Lower lobe of right lung (tissue), 2 donors: ENCODE results near the gene PHF12. TPM values are rescaled to one million over a fixed set of nuclear protein-coding genes. Genes with fewer than 3 reads are reported as not detected.

ENCODE experiments used
- ATAC-seq, 2 donors: fragments of 200-7000 bp; cut with Tn5 transposase; one replicate each; pipeline ENCODE4 v1.9.1; 2020 to 2022; ENCODE audit warnings: mild to moderate bottlenecking in 2 of 2, moderate library complexity in 2 of 2
- DNase-seq: peaks from one replicate; pipeline ENCODE4 v3.0.0-alpha.2; 2020
- H3K27ac ChIP-seq: fragments of 200-600 bp; one replicate; pipeline ENCODE4 v1.8.0; 2022
- H3K27me3 ChIP-seq: fragments of 200-600 bp; one replicate; pipeline ENCODE4 v1.8.0; 2022; ENCODE audit warnings: low read depth
- H3K36me3 ChIP-seq: fragments of 200-600 bp; one replicate; pipeline ENCODE4 v1.8.0; 2022; ENCODE audit warnings: mild to moderate bottlenecking
- H3K4me1 ChIP-seq: fragments of 200-600 bp; one replicate; pipeline ENCODE4 v1.8.0; 2022
- H3K4me3 ChIP-seq: fragments of 200-600 bp; one replicate; pipeline ENCODE4 v1.8.0; 2022; ENCODE audit warnings: mild to moderate bottlenecking
- H3K9me3 ChIP-seq: fragments of 200-600 bp; one replicate; pipeline ENCODE4 v1.8.0; 2022
- CTCF ChIP-seq: fragments of 200-600 bp; IDR thresholded peaks from one replicate; pipeline ENCODE4 v1.8.0; 2022; ENCODE audit warnings: antibody characterized with exemption, mild to moderate bottlenecking
- intact Hi-C: fragments of 100-400 bp; cut with DNase I; formaldehyde crosslinking; loops from one replicate; pipeline ENCODE4 v1.11.0; 2022
- total RNA-seq: library from RNA; stranded (reverse); fragmentation: NEBNext Ultra II Directional; extraction: Animal tissue kit (Norgen Biotek cat#: 25700); gene quantifications from one replicate; pipeline ENCODE4 v1.2.1, GENCODE V29; 2021
- donor health status: DM: no; HTN: yes; CAD: no; lungs with severe emphysema.

PHF12 gene
- total RNA-seq, 1 donor from 2014 or later: 36.2 TPM

- no peak for DNase-seq
- peaks cover 4% of the 10 kb centered on the region for H3K27me3 ChIP-seq
- no peak for ATAC-seq
- no peak overlapping the region for H3K27ac ChIP-seq
- no peaks in the 10 kb centered on the region for H3K4me1 ChIP-seq
- no peaks in the 10 kb centered on the region for H3K36me3 ChIP-seq
- H3K4me3 ChIP-seq: no peak overlapping the region
- intact Hi-C loops: no loop called here
- no peaks in the 10 kb centered on the region for H3K9me3 ChIP-seq
- TF ChIP-seq CTCF: no peak
Measured at GRCh38 chr17:28993645-28994426, 42.5 kb upstream of the PHF12 start.

DNA sequence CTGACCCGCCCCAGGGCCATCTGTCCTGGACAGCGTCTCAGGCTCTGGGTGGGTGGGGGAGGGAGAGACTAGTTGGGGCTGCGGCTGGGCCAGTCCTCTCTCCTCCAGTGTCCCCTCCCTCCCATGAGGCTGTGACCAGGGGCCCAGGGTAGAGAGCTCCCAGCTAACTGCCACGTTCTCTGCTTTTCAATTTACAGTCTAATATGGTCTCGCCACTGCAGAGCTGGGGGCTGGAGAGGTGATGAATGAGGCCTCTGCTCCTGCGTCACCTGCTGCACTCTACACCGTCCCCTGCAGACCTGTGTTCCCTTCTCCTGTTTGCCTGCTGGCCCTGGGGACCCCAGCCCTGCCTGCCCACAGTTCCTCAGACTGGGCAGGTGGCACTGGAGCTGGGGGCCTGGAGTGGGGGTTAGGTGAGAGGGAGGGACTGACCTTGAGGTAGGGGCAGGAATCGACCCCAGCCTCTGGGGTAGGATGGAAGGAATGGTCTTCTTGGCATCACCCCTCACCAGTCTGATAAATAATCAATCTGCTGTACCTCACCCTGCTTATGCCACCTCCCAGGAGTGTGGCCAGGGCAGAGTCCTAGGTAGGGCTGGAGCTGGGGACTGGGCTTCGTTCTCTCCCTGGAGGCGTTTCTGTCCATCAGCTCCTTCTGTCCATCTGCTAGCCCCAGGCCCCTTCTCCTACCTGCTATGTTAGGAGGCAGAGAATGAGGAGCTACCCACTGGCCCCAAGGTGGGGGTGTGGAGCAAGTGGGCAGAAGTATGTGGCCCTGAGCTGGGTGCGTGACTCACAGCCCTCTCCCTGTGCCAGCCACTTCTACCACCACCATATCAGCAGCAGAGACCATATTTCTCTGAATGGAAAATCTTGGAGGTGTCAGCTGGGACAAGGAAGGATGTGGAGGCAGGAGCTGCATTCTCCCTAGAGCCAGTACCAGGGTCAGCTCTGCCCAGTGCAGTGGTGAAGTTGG is 41.6 kb upstream of the PHF12 start:
- no peak overlapping the region for H3K4me3 ChIP-seq
- peaks cover 4% of the 10 kb centered on the region for H3K27me3 ChIP-seq
- intact Hi-C loops: no loop called here
- H3K9me3 ChIP-seq: no peaks in the 10 kb centered on the region
- no peak overlapping the region for H3K27ac ChIP-seq
- TF ChIP-seq CTCF: no peak
- DNase-seq (no peak), ATAC-seq (peak in 1 of 2 donors; percentile 16)
- no peaks in the 10 kb centered on the region for H3K36me3 ChIP-seq
- no peaks in the 10 kb centered on the region for H3K4me1 ChIP-seq

GRCh38 chr17:28992185-28992584 is 40.9 kb upstream of the PHF12 start:
- Histone ChIP-seq H3K27ac (no peak overlapping the region), H3K4me3 (no peak overlapping the region), H3K27me3 (peaks cover 8% of the 10 kb centered on the region), H3K9me3 (no peaks in the 10 kb centered on the region), H3K36me3 (no peaks in the 10 kb centered on the region), H3K4me1 (no peaks in the 10 kb centered on the region)
- no peak for ATAC-seq
- DNase-seq: no peak
- TF ChIP-seq CTCF: no peak
- intact Hi-C loops: no loop called here

GRCh38 chr17:28991779-28992178 is 40.5 kb upstream of the PHF12 start:
- Histone ChIP-seq H3K36me3 (no peaks in the 10 kb centered on the region), H3K9me3 (no peaks in the 10 kb centered on the region), H3K4me1 (no peaks in the 10 kb centered on the region), H3K27me3 (peaks cover 12% of the 10 kb centered on the region), H3K27ac (no peak overlapping the region), H3K4me3 (no peak overlapping the region)
- DNase-seq (no peak), ATAC-seq (no peak)
- intact Hi-C loops: no loop called here
- no peak for TF ChIP-seq CTCF

- no peaks in the 10 kb centered on the region for H3K4me1 ChIP-seq
- H3K27ac ChIP-seq: no peak overlapping the region
- no peak for ATAC-seq
- intact Hi-C loops: no loop called here
- H3K36me3 ChIP-seq: no peaks in the 10 kb centered on the region
- no peak for TF ChIP-seq CTCF
- H3K4me3 ChIP-seq: no peak overlapping the region
- no peaks in the 10 kb centered on the region for H3K9me3 ChIP-seq
- peaks cover 17% of the 10 kb centered on the region for H3K27me3 ChIP-seq
- no peak for DNase-seq
Measured at GRCh38 chr17:28989028-28989427, 37.7 kb upstream of the PHF12 start.
